Effector memory CD8-positive, alpha-beta T cell (primary cell): Measurements from ENCODE around the gene PDE10A.

ENCODE experiments used
- ATAC-seq: fragments of 150-1000 bp; cut with Tn5 transposase; replicated peaks from 2 replicates; pipeline ENCODE4 v1.10.0; 2021; ENCODE audit warnings: mild to moderate bottlenecking, moderate library complexity
- DNase-seq, 3 experiments: peaks; one replicate each; pipeline ENCODE4 v3.0.0; 2021
- H3K27ac Mint-ChIP-seq, 2 donors: one replicate each; pipeline ENCODE4 v1.8.0; 2022; ENCODE audit warnings: mild to moderate bottlenecking in 2 of 2, mixed read lengths in 2 of 2, moderate library complexity in 2 of 2
- H3K27me3 Mint-ChIP-seq, 2 donors: one replicate each; pipeline ENCODE4 v1.8.0; 2022; ENCODE audit warnings: mixed read lengths in 2 of 2
- H3K36me3 Mint-ChIP-seq: one replicate; pipeline ENCODE4 v1.8.0; 2022; ENCODE audit warnings: mild to moderate bottlenecking, moderate library complexity, mixed read lengths; ENCODE audit not compliant: insufficient read depth
- H3K4me1 Mint-ChIP-seq, 2 donors: one replicate each; pipeline ENCODE4 v1.8.0; 2022; ENCODE audit warnings: low read depth in 2 of 2, mixed read lengths in 2 of 2
- H3K4me3 Mint-ChIP-seq, 2 donors: one replicate each; pipeline ENCODE4 v1.8.0; 2022; ENCODE audit warnings: mild to moderate bottlenecking in 2 of 2, mixed read lengths in 2 of 2, moderate library complexity in 2 of 2
- H3K9me3 Mint-ChIP-seq, 2 donors: one replicate each; pipeline ENCODE4 v1.8.0; 2022; ENCODE audit warnings: mixed read lengths in 2 of 2

The PDE10A gene

GRCh38 chr6:165671222-165671768 lies 8.3 kb upstream of the PDE10A start:
- H3K27me3 Mint-ChIP-seq: peaks cover 10 to 17% of the 10 kb centered on the region in 2 donors
- no peak overlapping the region for H3K4me3 Mint-ChIP-seq
- DNase-seq: no peak
- no peaks in the 10 kb centered on the region for H3K36me3 Mint-ChIP-seq
- no peak overlapping the region for H3K27ac Mint-ChIP-seq
- no peaks in the 10 kb centered on the region for H3K4me1 Mint-ChIP-seq
- no peak for ATAC-seq
- peaks cover 2 to 6% of the 10 kb centered on the region in 2 donors for H3K9me3 Mint-ChIP-seq

- no peak for DNase-seq
- H3K4me1 Mint-ChIP-seq: peaks cover 0 to 2% of the 10 kb centered on the region in 2 donors
- no peak overlapping the region for H3K4me3 Mint-ChIP-seq
- H3K27me3 Mint-ChIP-seq: peaks cover 26 to 35% of the 10 kb centered on the region in 2 donors
- H3K9me3 Mint-ChIP-seq: peaks cover 2 to 6% of the 10 kb centered on the region in 2 donors
- no peak overlapping the region for H3K27ac Mint-ChIP-seq
- H3K36me3 Mint-ChIP-seq: no peaks in the 10 kb centered on the region
- ATAC-seq: no peak
Measured at GRCh38 chr6:165668951-165669350, 5.9 kb upstream of the PDE10A start.

DNA sequence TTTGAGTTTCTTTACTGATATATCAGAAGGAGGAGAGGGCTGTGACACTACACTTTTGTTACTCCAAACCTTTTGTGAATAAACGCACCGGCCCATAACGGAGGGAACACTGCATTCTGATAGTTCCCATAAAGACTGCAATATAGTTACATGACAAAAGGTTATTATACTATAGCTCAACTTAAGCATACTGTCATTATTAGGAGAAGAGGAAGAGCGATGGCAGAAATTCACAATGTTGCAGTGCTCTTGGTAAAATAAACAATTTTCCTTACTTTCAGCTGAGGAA lies 2.3 kb upstream of the PDE10A start:
- no peak for ATAC-seq

GRCh38 chr6:165664559-165665383 lies 1.7 kb upstream of the PDE10A start:
- Mint-ChIP-seq H3K9me3 (peaks cover 0 to 6% of the 10 kb centered on the region in 2 donors), H3K4me1 (peaks cover 0 to 2% of the 10 kb centered on the region in 2 donors), H3K36me3 (no peaks in the 10 kb centered on the region), H3K27me3 (peaks cover 32 to 46% of the 10 kb centered on the region in 2 donors), H3K4me3 (peak overlapping the region; percentile 15 to 64), H3K27ac (no peak overlapping the region)
- DNase-seq (no peak), ATAC-seq (no peak)

More for the DNA sequence above, 2.3 kb upstream of the PDE10A start:
- Mint-ChIP-seq H3K27ac (no peak overlapping the region), H3K36me3 (no peaks in the 10 kb centered on the region), H3K9me3 (peaks cover 0 to 6% of the 10 kb centered on the region in 2 donors), H3K4me1 (peaks cover 0 to 2% of the 10 kb centered on the region in 2 donors), H3K4me3 (no peak overlapping the region), H3K27me3 (peaks cover 28 to 41% of the 10 kb centered on the region in 2 donors)
- no peak for DNase-seq

GRCh38 chr6:165663736-165664558 lies 906 bp upstream of the PDE10A start:
- no peak overlapping the region for H3K27ac Mint-ChIP-seq
- no peak for DNase-seq
- peaks cover 36 to 51% of the 10 kb centered on the region in 2 donors for H3K27me3 Mint-ChIP-seq
- H3K4me1 Mint-ChIP-seq: peaks cover 0 to 2% of the 10 kb centered on the region in 2 donors
- peak overlapping the region; percentile 15 to 64 for H3K4me3 Mint-ChIP-seq
- peaks cover 0 to 6% of the 10 kb centered on the region in 2 donors for H3K9me3 Mint-ChIP-seq
- H3K36me3 Mint-ChIP-seq: no peaks in the 10 kb centered on the region
- ATAC-seq: no peak

GRCh38 chr6:165663377-165663735 lies 315 bp upstream of the PDE10A start:
- H3K27ac Mint-ChIP-seq: no peak overlapping the region
- H3K27me3 Mint-ChIP-seq: peaks cover 33 to 55% of the 10 kb centered on the region in 2 donors
- H3K36me3 Mint-ChIP-seq: no peaks in the 10 kb centered on the region
- ATAC-seq (no peak), DNase-seq (no peak)
- H3K4me3 Mint-ChIP-seq: peak overlapping the region in 1 of 2 donors; percentile 41
- H3K4me1 Mint-ChIP-seq: peaks cover 0 to 2% of the 10 kb centered on the region in 2 donors
- peaks cover 0 to 3% of the 10 kb centered on the region in 2 donors for H3K9me3 Mint-ChIP-seq

DNA sequence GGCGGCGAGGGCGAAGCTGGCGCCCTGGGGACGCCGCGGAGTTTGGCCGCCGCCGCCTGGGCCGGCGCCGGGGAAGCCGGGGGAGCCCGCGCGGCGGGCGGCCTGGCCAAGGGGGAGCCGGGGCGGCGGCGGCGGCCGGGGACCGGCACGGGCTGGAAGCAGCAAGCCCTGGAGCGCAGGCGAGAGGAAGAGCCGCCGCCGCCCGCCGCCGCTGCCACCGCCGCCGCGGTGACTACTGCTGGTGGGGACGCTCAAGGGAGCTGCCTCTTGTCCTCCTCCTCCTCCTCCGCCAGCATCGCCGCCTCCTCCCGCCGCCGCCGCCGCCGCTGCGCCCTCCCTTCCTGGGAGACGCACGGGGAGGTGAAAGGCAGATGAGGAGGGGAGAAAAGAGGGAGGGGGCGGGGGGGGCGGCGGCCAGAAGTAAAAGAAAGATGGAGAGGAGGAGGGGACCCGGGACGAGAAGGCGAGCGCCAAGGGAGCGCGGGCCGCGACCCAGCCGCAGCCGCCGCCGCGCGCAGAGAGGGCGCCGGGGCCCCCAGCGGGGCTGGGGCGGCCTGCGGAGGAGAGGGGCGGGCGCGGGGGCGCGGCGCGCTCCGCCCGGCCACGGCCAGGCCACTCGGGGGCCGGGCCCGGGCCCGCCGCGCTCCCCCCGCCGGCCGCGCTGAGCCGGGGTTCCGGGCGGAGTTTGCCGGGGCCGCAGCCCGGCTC lies 846 bp downstream of the PDE10A start:
- Mint-ChIP-seq H3K36me3 (no peaks in the 10 kb centered on the region), H3K27me3 (peaks cover 31 to 61% of the 10 kb centered on the region in 2 donors), H3K27ac (no peak overlapping the region), H3K9me3 (no peaks in the 10 kb centered on the region), H3K4me1 (peaks cover 0 to 2% of the 10 kb centered on the region in 2 donors), H3K4me3 (peak overlapping the region in 1 of 2 donors; percentile 23)
- ATAC-seq (no peak), DNase-seq (no peak)

GRCh38 chr6:165661664-165662025 lies 1.4 kb downstream of the PDE10A start:
- no peaks in the 10 kb centered on the region for H3K36me3 Mint-ChIP-seq
- H3K27ac Mint-ChIP-seq: no peak overlapping the region
- H3K4me1 Mint-ChIP-seq: peaks cover 0 to 2% of the 10 kb centered on the region in 2 donors
- H3K4me3 Mint-ChIP-seq: no peak overlapping the region
- no peaks in the 10 kb centered on the region for H3K9me3 Mint-ChIP-seq
- DNase-seq (no peak), ATAC-seq (no peak)
- peaks cover 31 to 57% of the 10 kb centered on the region in 2 donors for H3K27me3 Mint-ChIP-seq

- peaks cover 31 to 53% of the 10 kb centered on the region in 2 donors for H3K27me3 Mint-ChIP-seq
- peaks cover 0 to 2% of the 10 kb centered on the region in 2 donors for H3K4me1 Mint-ChIP-seq
- H3K4me3 Mint-ChIP-seq: no peak overlapping the region
- no peak for ATAC-seq
- no peaks in the 10 kb centered on the region for H3K36me3 Mint-ChIP-seq
- no peaks in the 10 kb centered on the region for H3K9me3 Mint-ChIP-seq
- no peak for DNase-seq
- no peak overlapping the region for H3K27ac Mint-ChIP-seq
Measured at GRCh38 chr6:165660857-165661663, 2.0 kb downstream of the PDE10A start.

GRCh38 chr6:165659945-165660856 lies 2.8 kb downstream of the PDE10A start:
- H3K27ac Mint-ChIP-seq: no peak overlapping the region
- H3K36me3 Mint-ChIP-seq: no peaks in the 10 kb centered on the region
- no peaks in the 10 kb centered on the region for H3K9me3 Mint-ChIP-seq
- no peak for ATAC-seq
- peaks cover 0 to 2% of the 10 kb centered on the region in 2 donors for H3K4me1 Mint-ChIP-seq
- no peak for DNase-seq
- no peak overlapping the region for H3K4me3 Mint-ChIP-seq
- H3K27me3 Mint-ChIP-seq: peaks cover 27 to 48% of the 10 kb centered on the region in 2 donors

DNA sequence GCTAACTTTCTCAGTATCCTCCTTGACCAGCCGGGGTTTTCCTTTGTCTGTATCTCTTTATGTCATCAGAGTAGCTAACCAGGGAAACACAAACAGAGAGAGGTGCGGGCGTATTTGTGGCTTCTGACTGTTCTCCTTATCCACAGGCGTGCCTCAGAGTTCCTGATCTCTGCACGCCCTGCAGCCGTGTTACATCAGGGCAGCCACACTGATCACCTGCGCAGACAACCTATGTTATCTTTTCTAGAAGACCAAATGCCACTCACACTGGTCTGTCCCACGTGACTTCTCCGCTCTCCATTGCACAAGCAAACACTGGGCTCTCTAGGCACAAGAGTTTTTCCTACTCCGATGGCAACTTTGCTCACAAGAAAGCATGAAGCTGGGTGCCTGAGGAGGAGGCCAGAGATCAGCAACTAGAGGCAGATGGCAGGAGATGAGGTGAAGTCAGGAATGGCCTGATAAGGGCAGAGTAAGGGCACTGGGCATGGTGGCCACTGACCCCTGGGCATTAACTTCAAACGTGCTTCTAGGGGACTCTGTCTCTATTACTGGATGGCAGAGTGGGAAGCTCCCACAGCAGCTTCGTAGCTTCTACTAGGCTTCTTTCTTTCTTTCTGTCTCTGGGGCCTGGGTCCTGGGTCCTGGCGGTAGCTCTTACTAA lies 4.5 kb downstream of the PDE10A start:
- no peak for ATAC-seq
- no peaks in the 10 kb centered on the region for H3K9me3 Mint-ChIP-seq
- no peak for DNase-seq
- no peaks in the 10 kb centered on the region for H3K4me1 Mint-ChIP-seq
- no peak overlapping the region for H3K27ac Mint-ChIP-seq
- no peak overlapping the region for H3K4me3 Mint-ChIP-seq
- no peaks in the 10 kb centered on the region for H3K36me3 Mint-ChIP-seq
- peaks cover 11 to 31% of the 10 kb centered on the region in 2 donors for H3K27me3 Mint-ChIP-seq
